ENCODE results near the gene SCYL1.
"Not testable (repeated sequence)": the region's sequence is repeated elsewhere in the genome, so short reads cannot be mapped to it uniquely, and the experiment has no call there.

The SCYL1 gene

GRCh38 chr11:65564879-65565559 is 40.1 kb downstream of the SCYL1 start:
- not testable (repeated sequence) for FAIRE-seq; DNase-seq (ENCODE audit: insufficient read length, low spot score)

- DNase-seq (ENCODE audit: insufficient read length, low spot score) (no peak), FAIRE-seq (no peak)
These were observed 41.0 kb downstream of the SCYL1 start for GRCh38 chr11:65565624-65566453.

- FAIRE-seq (no peak), DNase-seq (ENCODE audit: insufficient read length, low spot score) (no peak)
These were observed 44.5 kb downstream of the SCYL1 start for GRCh38 chr11:65569164-65569972.

DNA sequence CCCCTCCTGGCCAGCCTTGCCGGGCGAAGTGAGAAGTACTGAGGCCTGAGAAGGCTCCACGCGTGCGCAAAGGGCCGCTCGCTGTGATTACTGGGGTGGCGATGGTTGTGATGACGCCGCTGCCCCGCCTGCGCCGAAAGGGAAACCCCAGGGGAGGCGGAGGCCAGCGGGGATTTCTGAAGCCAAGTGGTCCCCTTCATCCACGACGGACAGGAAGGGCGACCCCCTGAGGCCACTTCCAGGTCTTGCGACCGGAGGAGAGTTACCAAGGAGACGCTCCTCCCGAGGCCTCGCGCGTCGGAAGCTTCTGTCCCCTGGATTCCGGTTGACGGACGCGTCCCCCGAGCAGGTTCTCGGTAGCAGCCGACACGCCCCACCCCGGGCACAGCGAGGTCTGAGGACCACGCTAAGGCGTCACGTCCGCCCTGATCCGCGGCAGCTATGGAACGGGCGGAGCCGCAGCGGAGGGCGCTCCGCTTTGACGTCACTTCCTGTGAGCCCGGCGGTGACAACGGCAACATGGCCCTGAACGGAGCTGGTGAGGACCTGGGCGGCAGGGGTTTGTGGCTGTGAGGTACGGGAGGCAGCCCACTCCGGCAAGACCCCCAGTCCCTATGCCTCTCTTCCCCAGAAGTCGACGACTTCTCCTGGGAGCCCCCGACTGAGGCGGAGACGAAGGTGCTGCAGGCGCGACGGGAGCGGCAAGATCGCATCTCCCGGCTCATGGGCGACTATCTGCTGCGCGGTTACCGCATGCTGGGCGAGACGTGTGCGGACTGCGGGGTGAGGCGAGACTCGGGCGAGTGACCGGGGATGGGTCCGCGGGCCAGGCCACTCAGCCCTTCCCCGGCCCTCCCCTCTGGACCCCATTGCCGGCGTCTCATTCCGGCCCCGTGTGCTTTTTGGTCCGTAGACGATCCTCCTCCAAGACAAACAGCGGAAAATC is 45.4 kb downstream of the SCYL1 start, which contains the start of gene ZNRD2:
TSS of gene ZNRD2 (plus strand) at position 505 of the 946 bp plus-strand sequence. CDS start at position 520, 15 bp downstream.
- FAIRE-seq: peak; percentile 92
- DNase-seq (ENCODE audit: insufficient read length, low spot score): peak; percentile 95

- FAIRE-seq: no peak
- DNase-seq (ENCODE audit: insufficient read length, low spot score): no peak
These were observed 46.5 kb downstream of the SCYL1 start for GRCh38 chr11:65571420-65571819.

- FAIRE-seq (no peak), DNase-seq (ENCODE audit: insufficient read length, low spot score) (no peak)
These were observed 47.1 kb downstream of the SCYL1 start for GRCh38 chr11:65571940-65572339.

- FAIRE-seq: peak; percentile 70
- no peak for DNase-seq (ENCODE audit: insufficient read length, low spot score)
These were observed 47.6 kb downstream of the SCYL1 start, which contains the start of gene FAM89B for GRCh38 chr11:65572356-65573051. TSS of gene FAM89B (plus strand) at chr11:65572538. CDS start at chr11:65572670, 132 bp downstream.

- FAIRE-seq (no peak), DNase-seq (ENCODE audit: insufficient read length, low spot score) (no peak)
These were observed 48.7 kb downstream of the SCYL1 start for GRCh38 chr11:65573391-65574079.

DNA sequence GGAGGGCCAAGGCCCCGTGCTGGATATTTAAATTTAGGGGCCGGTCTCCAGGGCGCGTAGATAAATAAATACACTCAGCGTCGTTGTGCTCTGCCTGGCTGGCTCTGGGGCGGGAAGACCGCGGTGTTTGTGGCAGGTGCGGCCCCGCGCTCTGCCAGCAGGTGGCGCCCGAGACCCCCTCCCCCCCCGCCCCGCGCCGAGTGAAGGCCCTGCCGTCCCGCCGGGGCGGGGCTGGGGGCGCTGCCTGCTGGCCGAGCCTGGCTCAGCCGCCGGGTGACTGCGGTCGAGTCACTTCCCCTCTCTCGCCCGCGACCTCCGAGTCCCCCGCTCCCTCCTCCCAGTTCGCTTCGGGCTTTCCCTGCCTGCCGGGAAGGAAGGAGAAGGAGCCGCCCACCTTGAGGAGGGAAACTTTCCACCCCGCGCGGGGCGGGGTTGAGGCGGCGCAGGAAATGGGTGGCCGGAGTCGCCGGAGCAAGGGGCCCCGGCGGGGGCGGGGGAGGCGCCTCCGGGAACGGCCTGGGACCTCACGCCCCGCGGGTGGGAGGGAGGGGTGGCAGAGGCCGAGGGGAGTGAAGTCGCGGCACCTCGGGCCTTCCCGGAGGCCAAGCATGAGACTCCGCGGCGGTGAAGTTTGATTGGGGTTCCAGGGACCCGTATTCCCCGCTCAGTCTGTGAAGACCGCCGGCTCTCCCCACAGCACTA is 49.4 kb downstream of the SCYL1 start:
- peak; percentile 67 for FAIRE-seq
- DNase-seq (ENCODE audit: insufficient read length, low spot score): peak; percentile 97

GRCh38 chr11:65574811-65575567 is 50.1 kb downstream of the SCYL1 start:
- DNase-seq (ENCODE audit: insufficient read length, low spot score) (no peak), FAIRE-seq (peak; percentile 90)

GRCh38 chr11:65575568-65576231 is 50.8 kb downstream of the SCYL1 start, which contains the start of gene EHBP1L1:
TSS of gene EHBP1L1 (plus strand) at chr11:65576053. CDS start at chr11:65576303, 250 bp downstream.
- DNase-seq (ENCODE audit: insufficient read length, low spot score): peak; percentile 89
- peak; percentile 4 for FAIRE-seq

- FAIRE-seq (peak; percentile 28), DNase-seq (ENCODE audit: insufficient read length, low spot score) (no peak)
These were observed 51.5 kb downstream of the SCYL1 start for GRCh38 chr11:65576232-65576866.

DNA sequence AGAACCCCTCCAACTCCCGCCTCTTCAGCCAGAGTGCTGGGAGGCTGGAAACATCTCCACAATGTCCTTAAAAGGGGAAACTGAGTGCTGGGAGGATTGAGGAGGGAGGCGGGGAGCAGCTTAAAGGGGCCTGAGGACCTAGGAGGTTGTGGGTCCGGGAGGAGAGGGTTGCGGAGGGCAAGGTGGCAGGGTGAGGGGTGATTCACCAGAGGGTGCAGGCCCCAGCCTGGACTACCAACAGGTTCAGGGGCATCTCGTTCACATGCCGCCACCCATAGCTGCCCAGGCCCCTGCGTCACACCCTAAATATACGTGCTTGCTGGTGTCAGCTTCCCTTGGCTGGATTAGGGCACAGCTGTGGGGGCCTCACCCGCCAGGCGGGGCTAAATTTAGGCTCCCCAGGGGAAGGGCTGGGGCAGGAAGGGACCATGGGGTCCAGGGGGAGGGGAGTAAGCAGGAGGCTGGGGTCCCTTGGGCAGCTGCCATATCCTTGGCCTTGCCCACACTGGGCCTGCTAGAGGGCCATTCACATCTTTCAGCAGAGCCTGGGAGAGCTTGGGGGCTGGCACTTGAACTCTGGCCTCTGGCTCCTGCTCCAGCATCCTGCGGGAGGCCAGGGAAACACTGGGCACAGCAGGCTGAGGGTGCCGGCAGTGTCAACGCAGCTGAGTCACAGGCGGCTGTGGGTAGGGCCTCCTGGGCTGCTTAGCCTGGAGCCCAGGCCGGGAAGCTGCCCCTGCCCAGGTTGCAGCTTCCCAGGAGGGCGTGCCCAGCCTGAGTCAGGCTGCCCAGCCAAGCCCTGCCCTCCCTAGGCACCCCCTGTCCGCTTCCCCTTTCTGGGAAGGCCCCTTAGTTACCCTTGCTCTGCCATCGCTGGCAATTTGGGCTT is 52.2 kb downstream of the SCYL1 start:
- no peak for DNase-seq (ENCODE audit: insufficient read length, low spot score)
- peak; percentile 81 for FAIRE-seq

GRCh38 chr11:65577756-65578109 is 52.9 kb downstream of the SCYL1 start:
- FAIRE-seq: no peak

DNA sequence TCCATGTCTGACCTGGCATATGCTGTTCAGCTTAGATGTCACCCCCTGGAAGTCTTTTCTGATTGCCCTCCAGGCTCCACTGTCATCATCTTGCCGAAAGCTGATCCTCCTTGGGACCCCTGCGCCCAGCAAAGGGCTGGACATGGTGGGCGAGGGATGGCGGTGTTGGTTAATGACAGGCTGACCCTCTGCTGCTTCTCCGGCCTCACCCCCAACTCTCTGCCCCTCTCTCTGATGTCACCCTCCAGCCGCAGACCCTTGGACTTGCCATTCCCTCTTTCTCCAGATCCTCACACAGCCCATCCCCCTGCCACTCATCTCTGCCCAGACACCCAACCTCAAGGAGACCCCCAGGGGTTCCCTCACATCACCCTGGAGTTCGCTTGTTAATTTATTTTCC is 53.3 kb downstream of the SCYL1 start:
- DNase-seq (ENCODE audit: insufficient read length, low spot score) (no peak), FAIRE-seq (no peak)

More at GRCh38 chr11:65577756-65578109, 52.9 kb downstream of the SCYL1 start:
- DNase-seq (ENCODE audit: insufficient read length, low spot score): no peak
